GM06990 (cell line): ENCODE results near the gene PPP2R2C.

ENCODE experiments used
- DNase-seq: peaks from one replicate; pipeline ENCODE4 v3.0.0-alpha.2; 2011; ENCODE audit not compliant: insufficient read length; ENCODE audit errors: extremely low read depth
- H3K27me3 ChIP-seq: replicated peaks from 2 replicates; pipeline ENCODE4 v1.6.0; 2011; ENCODE audit warnings: low read length; ENCODE audit not compliant: control insufficient read depth, insufficient read depth
- H3K36me3 ChIP-seq: 2 replicates; pipeline ENCODE4 v1.5.1; 2011; ENCODE audit warnings: low read length; ENCODE audit not compliant: control insufficient read depth, insufficient read depth
- H3K4me3 ChIP-seq: replicated peaks from 2 replicates; pipeline ENCODE4 v1.5.1; 2011; ENCODE audit warnings: low read depth, mild to moderate bottlenecking, control low read depth, low read length
- TF ChIP-seq, protein P1 (sequence below): IDR thresholded peaks from 2 replicates; pipeline ENCODE4 v1.5.1; 2011; ENCODE audit warnings: low read length, control low read depth, mild to moderate bottlenecking, inconsistent platforms; ENCODE audit not compliant: insufficient read depth, poor library complexity, severe bottlenecking

The PPP2R2C gene

GRCh38 chr4:6336166-6336565 lies 136.2 kb downstream of the PPP2R2C start:
- no peak for DNase-seq
- Histone ChIP-seq H3K4me3 (no peak overlapping the region), H3K27me3 (peaks cover 4% of the 10 kb centered on the region)

GRCh38 chr4:6335040-6335590 lies 137.3 kb downstream of the PPP2R2C start:
- peaks cover 4% of the 10 kb centered on the region for H3K27me3 ChIP-seq
- DNase-seq = no peak
- H3K4me3 ChIP-seq = no peak overlapping the region
- no peaks in the 10 kb centered on the region for H3K36me3 ChIP-seq
- TF ChIP-seq, protein P1, sequence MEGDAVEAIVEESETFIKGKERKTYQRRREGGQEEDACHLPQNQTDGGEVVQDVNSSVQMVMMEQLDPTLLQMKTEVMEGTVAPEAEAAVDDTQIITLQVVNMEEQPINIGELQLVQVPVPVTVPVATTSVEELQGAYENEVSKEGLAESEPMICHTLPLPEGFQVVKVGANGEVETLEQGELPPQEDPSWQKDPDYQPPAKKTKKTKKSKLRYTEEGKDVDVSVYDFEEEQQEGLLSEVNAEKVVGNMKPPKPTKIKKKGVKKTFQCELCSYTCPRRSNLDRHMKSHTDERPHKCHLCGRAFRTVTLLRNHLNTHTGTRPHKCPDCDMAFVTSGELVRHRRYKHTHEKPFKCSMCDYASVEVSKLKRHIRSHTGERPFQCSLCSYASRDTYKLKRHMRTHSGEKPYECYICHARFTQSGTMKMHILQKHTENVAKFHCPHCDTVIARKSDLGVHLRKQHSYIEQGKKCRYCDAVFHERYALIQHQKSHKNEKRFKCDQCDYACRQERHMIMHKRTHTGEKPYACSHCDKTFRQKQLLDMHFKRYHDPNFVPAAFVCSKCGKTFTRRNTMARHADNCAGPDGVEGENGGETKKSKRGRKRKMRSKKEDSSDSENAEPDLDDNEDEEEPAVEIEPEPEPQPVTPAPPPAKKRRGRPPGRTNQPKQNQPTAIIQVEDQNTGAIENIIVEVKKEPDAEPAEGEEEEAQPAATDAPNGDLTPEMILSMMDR = no peak

More at GRCh38 chr4:6336166-6336565, 136.2 kb downstream of the PPP2R2C start:
- H3K36me3 ChIP-seq = no peaks in the 10 kb centered on the region
- TF ChIP-seq, protein P1 = no peak

- H3K27me3 ChIP-seq = peaks cover 2% of the 10 kb centered on the region
- TF ChIP-seq, protein P1 = no peak
- no peak overlapping the region for H3K4me3 ChIP-seq
- H3K36me3 ChIP-seq = no peaks in the 10 kb centered on the region
- no peak for DNase-seq
Measured at GRCh38 chr4:6334203-6334887, 138.1 kb downstream of the PPP2R2C start.

DNA sequence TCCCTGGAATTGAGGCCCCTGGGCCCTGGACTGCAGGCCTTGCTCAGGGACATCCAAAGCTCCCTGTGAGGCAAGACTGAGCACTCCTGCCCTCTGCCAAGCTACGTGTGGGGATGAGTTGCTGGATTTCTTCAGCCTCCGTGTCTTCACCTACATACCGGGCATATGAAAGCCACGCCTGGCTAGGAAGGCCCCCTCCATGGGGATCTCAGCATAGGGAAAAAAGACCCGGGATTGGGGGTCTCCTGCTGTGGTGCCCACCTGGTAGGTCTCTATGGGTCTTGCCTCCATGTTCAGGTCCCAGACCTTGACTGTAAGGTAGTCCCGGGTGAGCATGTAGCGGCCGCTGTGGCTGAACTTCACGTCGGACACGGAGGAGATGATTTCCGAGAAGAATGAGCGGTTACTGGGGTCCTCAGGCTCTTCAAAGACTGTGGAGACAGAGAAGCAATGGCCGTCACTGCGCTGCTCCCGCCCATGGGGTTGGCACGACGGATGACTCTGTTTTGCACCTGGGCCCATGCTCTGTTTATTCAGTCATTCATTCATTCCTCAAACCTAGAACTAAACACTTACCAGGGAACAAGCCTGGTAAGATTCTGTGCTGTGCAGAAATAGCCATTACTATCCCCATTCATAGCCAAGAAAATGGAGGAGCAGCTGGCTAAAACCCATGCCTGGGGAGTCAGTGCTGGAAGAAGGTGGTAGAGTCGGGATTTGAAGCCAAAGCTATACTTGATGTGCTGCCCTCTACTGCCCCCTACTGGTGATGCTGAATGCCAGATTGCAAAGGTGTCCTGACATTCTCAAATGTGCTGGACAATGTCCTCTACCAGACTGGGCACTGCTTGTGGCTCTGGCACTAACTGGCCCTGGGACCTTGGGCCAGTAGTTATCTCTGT lies 138.9 kb downstream of the PPP2R2C start:
- TF ChIP-seq, protein P1 = peak; percentile 75

GRCh38 chr4:6332669-6333050 lies 139.8 kb downstream of the PPP2R2C start:
- TF ChIP-seq, protein P1 = no peak
- no peak for DNase-seq
- Histone ChIP-seq H3K4me3 (no peak overlapping the region), H3K27me3 (no peaks in the 10 kb centered on the region; the same call in 1 of the 2 replicates), H3K36me3 (no peaks in the 10 kb centered on the region)

More for the DNA sequence above, 138.9 kb downstream of the PPP2R2C start:
- DNase-seq = no peak
- Histone ChIP-seq H3K4me3 (no peak overlapping the region), H3K27me3 (peaks cover under 1% of the 10 kb centered on the region; the same call in 1 of the 2 replicates), H3K36me3 (no peaks in the 10 kb centered on the region)
